HT1080 (cell line): Measurements from ENCODE around the gene PPM1H. TPM values are rescaled to one million over a fixed set of nuclear protein-coding genes. Genes with fewer than 3 reads are reported as not detected.

Source experiments
- DNase-seq: peaks from one replicate; pipeline ENCODE4 v3.0.0-alpha.2; 2015; ENCODE audit warnings: low read depth
- small RNA-seq: library from RNA; depleted of rRNA; stranded (forward); fragments of <200 nt; gene quantifications from one replicate; pipeline ENCODE3, GENCODE V24; 2014
- total RNA-seq: library from RNA; depleted of rRNA; stranded (reverse); fragments of >200 nt; shearing (Covaris generic); gene quantifications from 2 replicates; pipeline ENCODE4 v1.2.3, GENCODE V29; 2014; rRNA removed

Gene PPM1H
- total RNA-seq, 1 experiment from 2014 or later, result 3.0 TPM

- no peak for DNase-seq
These were observed 316.0 kb downstream of the PPM1H start for GRCh38 chr12:62618930-62619329.

- DNase-seq, result no peak
These were observed 316.6 kb downstream of the PPM1H start for GRCh38 chr12:62618319-62618718.

GRCh38 chr12:62613081-62613480 is 321.9 kb downstream of the PPM1H start:
- DNase-seq, result no peak

GRCh38 chr12:62606654-62607053 is 328.3 kb downstream of the PPM1H start:
- peak; percentile 40 for DNase-seq

- DNase-seq, result no peak
These were observed 329.0 kb downstream of the PPM1H start for GRCh38 chr12:62605981-62606380.

GRCh38 chr12:62604871-62605270 is 330.1 kb downstream of the PPM1H start:
- DNase-seq, result no peak

GRCh38 chr12:62604373-62604772 is 330.6 kb downstream of the PPM1H start:
- DNase-seq, result no peak

GRCh38 chr12:62603811-62604098 is 331.2 kb downstream of the PPM1H start:
- no peak for DNase-seq

GRCh38 chr12:62603061-62603810 is 331.7 kb downstream of the PPM1H start:
- DNase-seq, result peak; percentile 87

GRCh38 chr12:62602255-62603060 is 332.5 kb downstream of the PPM1H start:
- DNase-seq, result peak; percentile 93

GRCh38 chr12:62601765-62602164 is 333.2 kb downstream of the PPM1H start:
- no peak for DNase-seq

GRCh38 chr12:62599854-62600437 is 335.0 kb downstream of the PPM1H start:
- DNase-seq, result no peak

- no peak for DNase-seq
These were observed 336.1 kb downstream of the PPM1H start for GRCh38 chr12:62598846-62599245.

- no peak for DNase-seq
These were observed 337.7 kb downstream of the PPM1H start for GRCh38 chr12:62597253-62597652.

Small RNAs within 50 kb of the gene (small RNA-seq; reads per million reads assigned to genes)
- gene MIRLET7I (1,048 reads per million, percentile 99 among the genes with 10 or more reads in this experiment), gene RF00019 (not detected), gene RNU1-83P (0.25 reads per million, percentile 18 among the genes with 10 or more reads in this experiment)

Other genes starting within 250 kb of the PPM1H start
- not detected in 2 replicates for gene AVPR1A, start 216.1 kb upstream of the PPM1H start, total RNA-seq